ENCODE data around the gene PRPF6.

PRPF6 gene

GRCh38 chr20:63963784-63964301, 17.1 kb upstream of the PRPF6 start:
- H3K36me3 ChIP-seq (ENCODE audit: control insufficient read depth, low read length), result peaks cover 68% of the 10 kb centered on the region
- no peaks in the 10 kb centered on the region for H3K27me3 ChIP-seq (ENCODE audit: control insufficient read depth, low read length)
- no peak overlapping the region for H3K4me2 ChIP-seq (ENCODE audit: low read length)
- no peak for TF ChIP-seq CTCF (IDR thresholded peaks at IDR 0.05; ENCODE audit: low read depth, low read length, poor library complexity, severe bottlenecking)
- no peak for TF ChIP-seq EZH2phosphoT487 (IDR thresholded peaks at IDR 0.05; ENCODE audit: borderline replicate concordance, low read length)
- no peaks in the 10 kb centered on the region for H3F3A ChIP-seq (ENCODE audit: control insufficient read depth, insufficient read depth)
- peaks cover 8% of the 10 kb centered on the region for H3K4me1 ChIP-seq (ENCODE audit: control insufficient read depth, low read length)
- peaks cover 12% of the 10 kb centered on the region for H3K79me2 ChIP-seq (ENCODE audit: control insufficient read depth, low read length)
- H3K9me3 ChIP-seq (ENCODE audit: control insufficient read depth, insufficient read depth, low read length), result peaks cover 8% of the 10 kb centered on the region
- no peak overlapping the region for H3K4me3 ChIP-seq (ENCODE audit: low read length)
- no peaks in the 10 kb centered on the region for H3K9me2 ChIP-seq (replicated peaks; ENCODE audit: control insufficient read depth, low read length)
- no peaks in the 10 kb centered on the region for H4K20me1 ChIP-seq (ENCODE audit: control insufficient read depth, insufficient read depth, low read depth, low read length)
- no peak overlapping the region for H3K27ac ChIP-seq (ENCODE audit: low read depth, low read length)

DNA sequence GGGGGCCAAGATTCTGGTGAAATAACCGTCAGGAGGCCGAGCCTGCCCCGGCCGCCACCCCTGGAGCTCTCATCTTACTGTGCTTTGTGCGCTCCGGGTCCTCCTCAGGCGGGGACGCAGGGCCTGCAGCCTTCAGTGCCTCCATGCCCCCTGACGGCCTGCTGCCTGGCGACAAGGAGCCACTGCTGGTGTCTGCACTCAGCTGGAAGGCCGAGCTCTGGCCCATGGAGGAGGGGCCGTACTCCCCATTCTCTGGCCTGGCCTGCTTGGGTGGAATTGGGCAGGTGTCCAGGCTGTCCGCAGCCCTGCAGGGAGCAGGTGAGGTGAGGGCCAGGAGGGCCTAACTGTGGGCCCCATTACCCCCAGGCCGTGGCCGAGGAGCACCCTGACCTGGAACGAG, 16.5 kb upstream of the PRPF6 start:
- Histone ChIP-seq H3K9me3 (ENCODE audit: control insufficient read depth, insufficient read depth, low read length) (peaks cover 8% of the 10 kb centered on the region), H3K36me3 (ENCODE audit: control insufficient read depth, low read length) (peaks cover 65% of the 10 kb centered on the region), H3F3A (ENCODE audit: control insufficient read depth, insufficient read depth) (no peaks in the 10 kb centered on the region), H3K4me3 (ENCODE audit: low read length) (no peak overlapping the region), H3K27ac (ENCODE audit: low read depth, low read length) (no peak overlapping the region), H4K20me1 (ENCODE audit: control insufficient read depth, insufficient read depth, low read depth, low read length) (no peaks in the 10 kb centered on the region), H3K27me3 (ENCODE audit: control insufficient read depth, low read length) (no peaks in the 10 kb centered on the region), H3K9me2 (replicated peaks; ENCODE audit: control insufficient read depth, low read length) (no peaks in the 10 kb centered on the region), H3K4me2 (ENCODE audit: low read length) (no peak overlapping the region), H3K79me2 (ENCODE audit: control insufficient read depth, low read length) (peaks cover 17% of the 10 kb centered on the region), H3K4me1 (ENCODE audit: control insufficient read depth, low read length) (peaks cover 11% of the 10 kb centered on the region)
- TF ChIP-seq CTCF (IDR thresholded peaks at IDR 0.05; ENCODE audit: low read depth, low read length, poor library complexity, severe bottlenecking) (no peak), EZH2phosphoT487 (IDR thresholded peaks at IDR 0.05; ENCODE audit: borderline replicate concordance, low read length) (no peak)

GRCh38 chr20:63966172-63966943, 14.6 kb upstream of the PRPF6 start:
- H3K9me2 ChIP-seq (replicated peaks; ENCODE audit: control insufficient read depth, low read length), result no peaks in the 10 kb centered on the region
- no peaks in the 10 kb centered on the region for H4K20me1 ChIP-seq (ENCODE audit: control insufficient read depth, insufficient read depth, low read depth, low read length)
- peaks cover 58% of the 10 kb centered on the region for H3K36me3 ChIP-seq (ENCODE audit: control insufficient read depth, low read length)
- no peak overlapping the region for H3K4me3 ChIP-seq (ENCODE audit: low read length)
- H3K27ac ChIP-seq (ENCODE audit: low read depth, low read length), result no peak overlapping the region
- H3K27me3 ChIP-seq (ENCODE audit: control insufficient read depth, low read length), result no peaks in the 10 kb centered on the region
- peaks cover 17% of the 10 kb centered on the region for H3K79me2 ChIP-seq (ENCODE audit: control insufficient read depth, low read length)
- peaks cover 8% of the 10 kb centered on the region for H3K9me3 ChIP-seq (ENCODE audit: control insufficient read depth, insufficient read depth, low read length)
- TF ChIP-seq CTCF (IDR thresholded peaks at IDR 0.05; ENCODE audit: low read depth, low read length, poor library complexity, severe bottlenecking) (no peak), EZH2phosphoT487 (IDR thresholded peaks at IDR 0.05; ENCODE audit: borderline replicate concordance, low read length) (no peak)
- no peak overlapping the region for H3K4me2 ChIP-seq (ENCODE audit: low read length)
- peaks cover 6% of the 10 kb centered on the region; the same call in 1 of the 2 replicates for H3F3A ChIP-seq (ENCODE audit: control insufficient read depth, insufficient read depth)
- H3K4me1 ChIP-seq (ENCODE audit: control insufficient read depth, low read length), result peaks cover 23% of the 10 kb centered on the region
